Hepatocyte (in vitro differentiated cells): Measurements from ENCODE around the gene HSD17B14.

Experiments
- CTCF ChIP-seq: fragments of 200-600 bp; sonication (generic); IDR thresholded peaks from 2 replicates; pipeline ENCODE4 v1.5.1; 2016; ENCODE audit warnings: antibody characterized with exemption, mild to moderate bottlenecking; ENCODE audit not compliant: poor library complexity
- EZH2 ChIP-seq: fragments of 200-600 bp; sonication (generic); IDR thresholded peaks from 2 replicates; pipeline ENCODE4 v1.6.1; 2016; ENCODE audit warnings: antibody characterized with exemption, mild to moderate bottlenecking, borderline replicate concordance
- EZH2phosphoT487 ChIP-seq: fragments of 200-600 bp; sonication (generic); IDR thresholded peaks from one replicate; pipeline ENCODE4 v1.6.1; 2018; ENCODE audit warnings: antibody characterized with exemption, mild to moderate bottlenecking, low read depth, moderate library complexity; ENCODE audit not compliant: unreplicated experiment, severe bottlenecking

GRCh38 chr19:48780631-48781391 is 55.5 kb downstream of the HSD17B14 start:
- TF ChIP-seq CTCF (no peak), EZH2 (no peak), EZH2phosphoT487 (no peak)
